ENCODE results near the gene OPN1SW.

GRCh38 chr7:128800567-128800966 lies 25.0 kb upstream of the OPN1SW start:
- TF ChIP-seq CTCF (IDR thresholded peaks at IDR 0.05), result no peak
- no peak for TF ChIP-seq POLR2A (IDR thresholded peaks at IDR 0.05)
